NCI-H1092 (cell line): Measurements from ENCODE around the gene WWOX.

ENCODE experiments used
- DNase-seq: peaks from one replicate; lab custom pipeline; 2025; lab: John Stamatoyannopoulos, UW

Gene WWOX

GRCh38 chr16:78916928-78917545, 817.6 kb downstream of the WWOX start:
- no peak for DNase-seq

GRCh38 chr16:78918805-78919305, 819.4 kb downstream of the WWOX start:
- no peak for DNase-seq

- DNase-seq = no peak
These were observed 820.4 kb downstream of the WWOX start for GRCh38 chr16:78919852-78920251.

- no peak for DNase-seq
These were observed 821.2 kb downstream of the WWOX start for GRCh38 chr16:78920621-78921020.

GRCh38 chr16:78925083-78925767, 825.8 kb downstream of the WWOX start:
- no peak for DNase-seq

GRCh38 chr16:78926723-78927210, 827.3 kb downstream of the WWOX start:
- peak; percentile 44 for DNase-seq

GRCh38 chr16:78927766-78928165, 828.3 kb downstream of the WWOX start:
- no peak for DNase-seq

- DNase-seq = no peak
These were observed 830.4 kb downstream of the WWOX start for GRCh38 chr16:78929841-78930240.

- DNase-seq = no peak
These were observed 831.1 kb downstream of the WWOX start for GRCh38 chr16:78930561-78930960.

- DNase-seq = no peak
These were observed 831.8 kb downstream of the WWOX start for GRCh38 chr16:78931267-78931666.

- DNase-seq = no peak
These were observed 832.2 kb downstream of the WWOX start for GRCh38 chr16:78931678-78932077.

- no peak for DNase-seq
These were observed 833.0 kb downstream of the WWOX start for GRCh38 chr16:78932355-78932943.

GRCh38 chr16:78936060-78936459, 836.6 kb downstream of the WWOX start:
- no peak for DNase-seq

- DNase-seq = no peak
These were observed 840.1 kb downstream of the WWOX start for GRCh38 chr16:78939597-78939996.

GRCh38 chr16:78942625-78943245, 843.3 kb downstream of the WWOX start:
- no peak for DNase-seq

- DNase-seq = no peak
These were observed 845.9 kb downstream of the WWOX start for GRCh38 chr16:78945336-78945735.

- no peak for DNase-seq
These were observed 847.1 kb downstream of the WWOX start for GRCh38 chr16:78946556-78946955.

- no peak for DNase-seq
These were observed 851.3 kb downstream of the WWOX start for GRCh38 chr16:78950768-78951167.

GRCh38 chr16:78952630-78953029, 853.2 kb downstream of the WWOX start:
- DNase-seq = no peak

GRCh38 chr16:78953526-78953925, 854.1 kb downstream of the WWOX start:
- no peak for DNase-seq

GRCh38 chr16:78955206-78955605, 855.8 kb downstream of the WWOX start:
- DNase-seq = no peak

GRCh38 chr16:78956859-78957258, 857.4 kb downstream of the WWOX start:
- no peak for DNase-seq
